Esophagus muscularis mucosa (tissue), 4 donors: ENCODE measurements around the gene PARS2.

Experiments
- CTCF ChIP-seq, 3 experiments: fragments of 200-600 bp in 2 of 3; fragments of 450-650 bp in 1 of 3; sonication (generic) in 2 of 3; IDR thresholded peaks; one replicate each; pipeline ENCODE4 v1.5.1; 2017 to 2019; ENCODE audit warnings: antibody characterized with exemption in 3 of 3, mild to moderate bottlenecking in 2 of 3, moderate library complexity in 1 of 3
- EP300 ChIP-seq: sonication (generic); formaldehyde crosslinking; IDR thresholded peaks from one replicate; pipeline ENCODE4 v1.6.1; 2017; ENCODE audit warnings: antibody characterized with exemption
- POLR2A ChIP-seq: fragments of 450-650 bp; IDR thresholded peaks from one replicate; pipeline ENCODE4 v1.6.1; 2017; ENCODE audit warnings: antibody characterized with exemption, moderate library complexity, mild to moderate bottlenecking, low read depth
- POLR2AphosphoS5 ChIP-seq, 2 donors: sonication (generic); formaldehyde crosslinking; IDR thresholded peaks; one replicate each; pipeline ENCODE4 v1.6.1; 2017; ENCODE audit warnings: antibody characterized with exemption in 2 of 2

GRCh38 chr1:54803761-54804470, 39.6 kb upstream of the PARS2 start:
- TF ChIP-seq POLR2A = no peak
- no peak for TF ChIP-seq CTCF (IDR thresholded peaks at IDR 0.05)
- no peak for TF ChIP-seq POLR2AphosphoS5 (IDR thresholded peaks at IDR 0.05)
- no peak for TF ChIP-seq EP300
